Gastrocnemius medialis (tissue), 4 donors: ENCODE measurements around the gene ERCC5.
A peak's percentile ranks its signal among the peaks of the same experiment; 100 is the strongest.

Source experiments
- CTCF ChIP-seq, 5 experiments: fragments of 450-650 bp in 3 of 5; fragments of 200-600 bp in 2 of 5; sonication (generic) in 2 of 5; IDR thresholded peaks in 4 of 5; conservative IDR thresholded peaks in 1 of 5; 1 replicate in 4 of 5; 2 replicates in 1 of 5; pipeline ENCODE4 v1.5.1; 2016 to 2019; ENCODE audit warnings: antibody characterized with exemption in 5 of 5, mild to moderate bottlenecking in 3 of 5, moderate library complexity in 3 of 5
- POLR2A ChIP-seq, 2 donors: fragments of 450-650 bp; IDR thresholded peaks; one replicate each; pipeline ENCODE4 v1.6.1; 2017; ENCODE audit warnings: antibody characterized with exemption in 2 of 2, mild to moderate bottlenecking in 2 of 2, moderate library complexity in 2 of 2

- TF ChIP-seq POLR2A (IDR thresholded peaks at IDR 0.05) = no peak
- TF ChIP-seq CTCF (IDR thresholded peaks at IDR 0.05 in 4 of 5, conservative IDR thresholded peaks at IDR 0.05 in 1 of 5) = peak in 4 of 5 experiments; percentile 26 to 45 (median 36)
These were observed 58.0 kb downstream of the ERCC5 start for GRCh38 chr13:102903659-102904407.
